ENCODE results near the gene PPFIBP2.

GRCh38 chr11:7651700-7652099 is 137.9 kb downstream of the PPFIBP2 start:
- TF ChIP-seq CTCF (IDR thresholded peaks at IDR 0.05) (no peak), EZH2phosphoT487 (IDR thresholded peaks at IDR 0.05) (no peak)

Data from neural progenitor cell (in vitro differentiated cells).